ENCODE measurements around the gene LHPP. TPM values are rescaled to one million over a fixed set of nuclear protein-coding genes. Genes with fewer than 3 reads are reported as not detected.
A peak's percentile ranks its signal among the peaks of the same experiment; 100 is the strongest.

The LHPP gene
- total RNA-seq, 1 experiment from 2014 or later: 3.7 TPM

- Mint-ChIP-seq H3K4me3 (ENCODE audit: unreplicated experiment) (no peak overlapping the region), H3K27me3 (ENCODE audit: insufficient read depth, unreplicated experiment) (no peaks in the 10 kb centered on the region), H3K4me1 (ENCODE audit: insufficient read depth, unreplicated experiment) (peaks cover 18% of the 10 kb centered on the region), H3K36me3 (ENCODE audit: insufficient read depth, unreplicated experiment) (peaks cover 6% of the 10 kb centered on the region), H3K27ac (ENCODE audit: low read depth, unreplicated experiment) (peak overlapping the region; percentile 47), H3K9me3 (ENCODE audit: unreplicated experiment) (no peaks in the 10 kb centered on the region)
- BruUV-seq (replicated peaks): no TSS peak
- intact Hi-C loops (cut with micrococcal nuclease): no loop called here
- ChIA-PET POLR2A (no interaction called here), CTCF (interaction anchor here (1.2 kb wide), 1 partner anchor 95 kb away, joined by 5 read pairs; no protein-coding TSS in a partner anchor)
- DNase-seq (ENCODE audit: unreplicated experiment): no peak
- TF ChIP-seq CTCF (IDR thresholded peaks at IDR 0.05; ENCODE audit: unreplicated experiment): no peak
Observed at GRCh38 chr10:124628676-124629021, 167.0 kb downstream of the LHPP start.

GRCh38 chr10:124629415-124629814, 167.8 kb downstream of the LHPP start:
- Mint-ChIP-seq H3K9me3 (ENCODE audit: unreplicated experiment) (no peaks in the 10 kb centered on the region), H3K4me3 (ENCODE audit: unreplicated experiment) (no peak overlapping the region), H3K36me3 (ENCODE audit: insufficient read depth, unreplicated experiment) (peaks cover 6% of the 10 kb centered on the region), H3K4me1 (ENCODE audit: insufficient read depth, unreplicated experiment) (peaks cover 18% of the 10 kb centered on the region), H3K27ac (ENCODE audit: low read depth, unreplicated experiment) (peak overlapping the region; percentile 47), H3K27me3 (ENCODE audit: insufficient read depth, unreplicated experiment) (no peaks in the 10 kb centered on the region)
- POLR2A ChIA-PET: no interaction called here
- no TSS peak for BruUV-seq (replicated peaks)
- no peak for DNase-seq (ENCODE audit: unreplicated experiment)
- no peak for TF ChIP-seq CTCF (IDR thresholded peaks at IDR 0.05; ENCODE audit: unreplicated experiment)
- CTCF ChIA-PET: interaction anchor here (0.6 kb wide), 1 partner anchor 83 kb away, joined by 3 read pairs; no protein-coding TSS in a partner anchor
- intact Hi-C loops (cut with micrococcal nuclease): no loop called here

GRCh38 chr10:124629842-124630241, 168.2 kb downstream of the LHPP start:
- H3K27ac Mint-ChIP-seq (ENCODE audit: low read depth, unreplicated experiment): no peak overlapping the region
- POLR2A ChIA-PET: no interaction called here
- no peak for TF ChIP-seq CTCF (IDR thresholded peaks at IDR 0.05; ENCODE audit: unreplicated experiment)
- no peaks in the 10 kb centered on the region for H3K27me3 Mint-ChIP-seq (ENCODE audit: insufficient read depth, unreplicated experiment)
- H3K4me1 Mint-ChIP-seq (ENCODE audit: insufficient read depth, unreplicated experiment): peaks cover 18% of the 10 kb centered on the region
- no peaks in the 10 kb centered on the region for H3K9me3 Mint-ChIP-seq (ENCODE audit: unreplicated experiment)
- no peak overlapping the region for H3K4me3 Mint-ChIP-seq (ENCODE audit: unreplicated experiment)
- CTCF ChIA-PET: interaction anchor here (0.6 kb wide), 1 partner anchor 84 kb away, joined by 3 read pairs; no protein-coding TSS in a partner anchor
- intact Hi-C loops (cut with micrococcal nuclease): no loop called here
- H3K36me3 Mint-ChIP-seq (ENCODE audit: insufficient read depth, unreplicated experiment): peaks cover 6% of the 10 kb centered on the region
- DNase-seq (ENCODE audit: unreplicated experiment): no peak
- BruUV-seq (replicated peaks): no TSS peak

DNA sequence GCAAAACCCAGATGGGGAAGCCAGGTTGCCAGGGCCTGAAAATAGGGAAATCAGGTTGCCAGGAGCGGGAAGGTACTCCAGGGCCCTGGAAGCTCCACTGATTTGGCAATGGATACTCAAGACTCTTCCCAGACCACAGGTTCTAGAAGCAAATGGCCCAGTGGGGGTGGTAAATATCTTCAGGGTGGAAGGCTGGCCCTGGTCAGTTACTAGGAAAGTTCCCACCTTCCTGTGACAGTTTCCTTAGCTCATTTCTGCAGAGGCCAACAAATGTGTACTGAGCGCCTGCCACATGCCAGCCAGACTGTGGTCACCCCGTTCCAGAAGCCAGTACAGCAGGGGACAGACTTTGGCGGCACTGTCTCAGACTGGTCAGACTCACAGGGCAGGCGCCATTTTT, 168.9 kb downstream of the LHPP start:
- CTCF ChIA-PET: no interaction called here
- Mint-ChIP-seq H3K4me3 (ENCODE audit: unreplicated experiment) (no peak overlapping the region), H3K36me3 (ENCODE audit: insufficient read depth, unreplicated experiment) (peaks cover 10% of the 10 kb centered on the region), H3K27ac (ENCODE audit: low read depth, unreplicated experiment) (no peak overlapping the region), H3K4me1 (ENCODE audit: insufficient read depth, unreplicated experiment) (peaks cover 18% of the 10 kb centered on the region), H3K27me3 (ENCODE audit: insufficient read depth, unreplicated experiment) (no peaks in the 10 kb centered on the region), H3K9me3 (ENCODE audit: unreplicated experiment) (no peaks in the 10 kb centered on the region)
- DNase-seq (ENCODE audit: unreplicated experiment): no peak
- no TSS peak for BruUV-seq (replicated peaks)
- POLR2A ChIA-PET: no interaction called here
- TF ChIP-seq CTCF (IDR thresholded peaks at IDR 0.05; ENCODE audit: unreplicated experiment): no peak
- intact Hi-C loops (cut with micrococcal nuclease): no loop called here
